Measurements from ENCODE around the gene PDGFC.

DNA sequence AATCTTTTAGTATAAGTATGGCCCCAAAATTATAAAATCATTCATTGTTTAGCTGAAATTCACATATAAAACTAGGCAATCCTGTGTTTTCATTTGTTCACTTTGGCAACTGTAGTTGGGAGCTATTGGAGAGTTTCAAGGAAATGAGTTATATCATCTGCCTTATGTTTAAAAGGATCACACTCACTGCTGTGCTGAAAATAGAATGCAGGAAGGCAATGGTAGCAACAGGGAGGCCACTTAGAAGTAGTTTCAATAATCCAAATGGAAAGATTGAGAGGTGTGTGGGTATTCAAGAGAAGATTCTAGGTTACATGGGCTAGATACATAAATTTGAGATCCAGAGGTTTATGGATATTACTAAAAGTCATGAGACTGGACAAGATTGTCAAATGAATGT lies 184.9 kb downstream of the PDGFC start:
- TF ChIP-seq POLR2AphosphoS5 (IDR thresholded peaks at IDR 0.05; ENCODE audit: insufficient read depth, low read depth, low read length), result no peak
- TF ChIP-seq POLR2A (IDR thresholded peaks at IDR 0.05; ENCODE audit: low read depth, low read length), result no peak
- no peak for TF ChIP-seq CTCF (IDR thresholded peaks at IDR 0.05; ENCODE audit: extremely low read depth in 1 of 2, insufficient read depth in 1 of 2, low read depth in 1 of 2, low read length in 2 of 2)

Measured in endothelial cell of umbilical vein (primary cell).